HG03469 (cell line): ENCODE measurements around the gene ANP32D.
"Not testable (repeated sequence)": the region's sequence is repeated elsewhere in the genome, so short reads cannot be mapped to it uniquely, and the experiment has no call there.

Experiments
- ATAC-seq: cut with Tn5 transposase; IDR thresholded peaks from one replicate; pipeline ENCODE4 v1.9.1; 2021; ENCODE audit warnings: mild to moderate bottlenecking, moderate library complexity, moderate number of reproducible peaks; ENCODE audit not compliant: unreplicated experiment

ANP32D gene

GRCh38 chr12:48500281-48500680 is 27.9 kb downstream of the ANP32D start:
- ATAC-seq, result not testable (repeated sequence)

GRCh38 chr12:48506836-48507235 is 34.5 kb downstream of the ANP32D start:
- ATAC-seq, result not testable (repeated sequence)

DNA sequence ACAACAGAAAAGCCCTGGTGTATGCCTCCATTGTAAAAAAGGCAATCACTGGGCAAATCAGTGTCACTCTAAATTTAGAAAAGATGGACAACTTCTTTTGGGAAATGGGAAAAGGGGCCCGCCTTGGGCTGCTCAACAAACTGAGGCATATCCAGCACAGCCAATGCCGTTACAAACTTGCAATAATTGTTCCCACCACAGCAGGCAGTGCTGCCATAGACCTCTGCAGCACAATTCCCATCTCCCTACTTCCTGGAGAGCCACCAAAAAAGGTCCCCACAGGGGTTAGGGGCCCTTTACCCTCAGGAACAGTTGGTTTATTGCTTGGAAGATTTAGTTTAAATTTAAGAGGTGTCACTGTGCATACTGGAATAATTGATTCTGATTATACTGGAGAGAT is 36.6 kb downstream of the ANP32D start:
- ATAC-seq, result no peak

- no peak for ATAC-seq
Measured at GRCh38 chr12:48510111-48510510, 37.8 kb downstream of the ANP32D start.

- peak; percentile 79 for ATAC-seq
Measured at GRCh38 chr12:48512855-48513254, 40.5 kb downstream of the ANP32D start.

GRCh38 chr12:48514728-48515127 is 42.4 kb downstream of the ANP32D start:
- ATAC-seq, result no peak

- not testable (repeated sequence) for ATAC-seq
Measured at GRCh38 chr12:48520381-48520780, 48.0 kb downstream of the ANP32D start.
